H1 (cell line): ENCODE data around the gene KLHL3.

Source experiments
- CTCF ChIP-seq, 3 experiments: IDR thresholded peaks; 1 replicate in 2 of 3; 2 replicates in 1 of 3; pipeline versions ENCODE4 v1.5.1 to v1.6.1; 2011; ENCODE audit warnings: low read length in 3 of 3, mild to moderate bottlenecking in 3 of 3, inconsistent platforms in 2 of 3, low read depth in 1 of 3, moderate library complexity in 1 of 3; ENCODE audit not compliant: insufficient read depth in 1 of 3; ENCODE audit errors: control extremely low read depth in 1 of 3
- GTF2F1 ChIP-seq: IDR thresholded peaks from 2 replicates; pipeline ENCODE4 v1.6.1; 2012; ENCODE audit warnings: low read depth, low read length, improper control_type of control experiment, borderline replicate concordance
- NANOG ChIP-seq: IDR thresholded peaks from 2 replicates; pipeline ENCODE4 v1.6.1; 2011; ENCODE audit warnings: low read length, low read depth, mild to moderate bottlenecking, inconsistent platforms; ENCODE audit not compliant: insufficient read depth, poor library complexity, severe bottlenecking

DNA sequence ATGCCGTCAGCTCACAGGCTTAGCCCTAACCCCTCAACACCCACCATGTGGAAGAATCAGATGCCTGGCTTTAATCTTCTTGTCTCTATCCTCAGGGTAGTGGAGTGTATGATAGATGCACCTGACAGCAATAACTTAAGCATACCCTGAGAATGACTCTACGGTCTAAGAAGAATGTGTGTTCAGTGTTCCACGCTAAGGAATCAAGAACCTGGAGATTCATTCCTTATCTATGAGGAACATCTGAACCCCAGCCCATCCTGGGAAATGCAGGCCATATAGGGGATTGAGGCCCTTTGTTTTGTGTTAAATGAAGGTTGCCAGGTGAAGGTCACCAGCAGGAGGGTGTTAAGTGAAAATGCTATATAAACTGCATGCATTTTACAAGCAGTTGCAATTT lies 63.0 kb downstream of the KLHL3 start:
- TF ChIP-seq CTCF (IDR thresholded peaks at IDR 0.05; ENCODE audit: control extremely low read depth in 1 of 3, insufficient read depth in 1 of 3, low read depth in 1 of 3, low read length in 3 of 3) (no peak), NANOG (no peak), GTF2F1 (no peak)
